Liver (tissue), 9 donors: Measurements from ENCODE around the gene NDNF. TPM values are rescaled to one million over a fixed set of nuclear protein-coding genes. Genes with fewer than 3 reads are reported as not detected.

Source experiments
- DNase-seq: peaks from one replicate; pipeline ENCODE4 v3.0.0-alpha.2; 2017; ENCODE audit warnings: low spot score
- H3K27ac ChIP-seq, 2 donors: one replicate each; pipeline ENCODE4 v1.7.0; 2013; ENCODE audit warnings: inconsistent platforms in 2 of 2, low read length in 2 of 2, control low read depth in 1 of 2, low read depth in 1 of 2, mild to moderate bottlenecking in 1 of 2
- H3K27me3 ChIP-seq, 4 donors: one replicate each; pipeline versions ENCODE4 v1.6.1 to v1.7.0; 2013; ENCODE audit warnings: low read length in 3 of 4, inconsistent platforms in 1 of 4, mild to moderate bottlenecking in 1 of 4, moderate library complexity in 1 of 4; ENCODE audit not compliant: control insufficient read depth in 4 of 4, insufficient read depth in 4 of 4
- H3K36me3 ChIP-seq, 4 donors: one replicate each; pipeline versions ENCODE4 v1.6.1 to v1.7.0; 2013; ENCODE audit warnings: low read length in 3 of 4, mild to moderate bottlenecking in 3 of 4, low read depth in 1 of 4, moderate library complexity in 1 of 4; ENCODE audit not compliant: control insufficient read depth in 4 of 4, insufficient read depth in 3 of 4
- H3K4me1 ChIP-seq, 4 donors: one replicate each; pipeline versions ENCODE4 v1.6.1 to v1.7.0; 2013; ENCODE audit warnings: low read length in 3 of 4, mild to moderate bottlenecking in 3 of 4, moderate library complexity in 1 of 4; ENCODE audit not compliant: control insufficient read depth in 4 of 4, insufficient read depth in 4 of 4
- H3K4me3 ChIP-seq, 3 donors: one replicate each; pipeline versions ENCODE4 v1.6.1 to v1.7.0; 2013; ENCODE audit warnings: low read length in 3 of 3, control low read depth in 1 of 3, low read depth in 1 of 3, mild to moderate bottlenecking in 1 of 3
- H3K9ac ChIP-seq, 2 donors: one replicate each; pipeline ENCODE4 v1.7.0; 2013; ENCODE audit warnings: low read length in 2 of 2, mild to moderate bottlenecking in 2 of 2, moderate library complexity in 2 of 2, control low read depth in 1 of 2, low read depth in 1 of 2
- H3K9me3 ChIP-seq, 4 donors: one replicate each; pipeline versions ENCODE4 v1.6.1 to v1.7.0; 2013; ENCODE audit warnings: low read length in 3 of 4; ENCODE audit not compliant: control insufficient read depth in 4 of 4
- EGR1 ChIP-seq, 2 donors: IDR thresholded peaks; 2 replicates each; pipeline ENCODE4 v1.6.1; 2016 to 2018; ENCODE audit warnings: antibody characterized with exemption in 2 of 2, low read depth in 2 of 2
- FOXA1 ChIP-seq: IDR thresholded peaks from 2 replicates; pipeline ENCODE4 v1.6.1; 2016; ENCODE audit warnings: antibody characterized with exemption
- FOXA2 ChIP-seq: IDR thresholded peaks from 2 replicates; pipeline ENCODE4 v1.6.1; 2016; ENCODE audit warnings: antibody characterized with exemption
- GABPA ChIP-seq, 2 donors: IDR thresholded peaks in 1 of 2; conservative IDR thresholded peaks in 1 of 2; 2 replicates each; pipeline ENCODE4 v1.6.1; 2016; ENCODE audit warnings: antibody characterized with exemption in 2 of 2, mild to moderate bottlenecking in 1 of 2, moderate library complexity in 1 of 2
- HNF4A ChIP-seq, 2 donors: conservative IDR thresholded peaks; 2 replicates each; pipeline ENCODE4 v1.6.1; 2016; ENCODE audit warnings: antibody characterized with exemption in 2 of 2, mild to moderate bottlenecking in 2 of 2
- HNF4G ChIP-seq: IDR thresholded peaks from 2 replicates; pipeline ENCODE4 v1.6.1; 2016; ENCODE audit warnings: antibody characterized with exemption
- JUND ChIP-seq, 2 donors: IDR thresholded peaks; 2 replicates each; pipeline ENCODE4 v1.6.1; 2016; ENCODE audit warnings: antibody characterized with exemption in 2 of 2
- NR2F2 ChIP-seq: IDR thresholded peaks from 2 replicates; pipeline ENCODE4 v1.6.1; 2016; ENCODE audit warnings: antibody characterized with exemption
- RAD21 ChIP-seq, 2 donors: IDR thresholded peaks; 2 replicates each; pipeline ENCODE4 v1.6.1; 2016; ENCODE audit warnings: antibody characterized with exemption in 2 of 2, mild to moderate bottlenecking in 2 of 2
- RXRA ChIP-seq, 2 donors: IDR thresholded peaks; 2 replicates each; pipeline ENCODE4 v1.6.1; 2017 to 2018; ENCODE audit warnings: antibody characterized with exemption in 2 of 2, mild to moderate bottlenecking in 1 of 2
- SP1 ChIP-seq: IDR thresholded peaks from 2 replicates; pipeline ENCODE4 v1.6.1; 2018; ENCODE audit warnings: antibody characterized with exemption, mild to moderate bottlenecking
- TAF1 ChIP-seq: conservative IDR thresholded peaks from 2 replicates; pipeline ENCODE4 v1.6.1; 2016; ENCODE audit warnings: antibody characterized with exemption, mild to moderate bottlenecking
- YY1 ChIP-seq: IDR thresholded peaks from 2 replicates; pipeline ENCODE4 v1.6.1; 2016; ENCODE audit warnings: antibody characterized with exemption, mild to moderate bottlenecking
- ZBTB33 ChIP-seq: IDR thresholded peaks from 2 replicates; pipeline ENCODE4 v1.6.1; 2016; ENCODE audit warnings: antibody characterized with exemption
- WGBS: extraction: QIAGEN DNeasy Blood & Tissue Kit; methylation state at CpG from one replicate; pipeline ENCODE4 v1.1.7; 2013; 5-methylcytosine and 5-hydroxymethylcytosine counted together
- polyA plus RNA-seq, 2 donors: library from polyadenylated mRNA; stranded (reverse) in 1 of 2; unstranded in 1 of 2; fragments of 200-250 nt in 1 of 2; fragments of >200 nt in 1 of 2; fragmentation: Nextera tagmentation in 1 of 2; extraction: Ambion mirVana in 1 of 2; gene quantifications; one replicate each; pipeline versions ENCODE4 v1.2.1 to v1.2.3, GENCODE V29; 2013 to 2015
- total RNA-seq, 2 donors: library from RNA; depleted of rRNA; stranded (reverse); fragments of >200 nt; gene quantifications; one replicate each; pipeline ENCODE4 v1.2.3, GENCODE V29; 2014
- TF ChIP-seq, protein P1 (sequence below): fragments of 150-350 bp; IDR thresholded peaks from 2 replicates; pipeline ENCODE4 v1.5.1; 2017; ENCODE audit warnings: improper control_type of control experiment, low read depth, low read length; ENCODE audit not compliant: missing input control
- TF ChIP-seq, protein P2 (sequence below): IDR thresholded peaks from 2 replicates; pipeline ENCODE4 v1.6.1; 2016; ENCODE audit warnings: antibody characterized with exemption
- TF ChIP-seq, protein P3 (sequence below): IDR thresholded peaks from 2 replicates; pipeline ENCODE4 v1.6.1; 2016; ENCODE audit warnings: antibody characterized with exemption, mild to moderate bottlenecking
- TF ChIP-seq, protein P4 (sequence below): IDR thresholded peaks from 2 replicates; pipeline ENCODE4 v1.6.1; 2016; ENCODE audit warnings: antibody characterized with exemption
- donor health status: healthy.
- donor health status: healthy.
- donor health status: healthy.
- donor health status: healthy.
- donor health status: healthy.

NDNF gene
- total and polyA plus RNA-seq, 4 donors, result 0.05 to 0.37 (median 0.13) TPM

DNA sequence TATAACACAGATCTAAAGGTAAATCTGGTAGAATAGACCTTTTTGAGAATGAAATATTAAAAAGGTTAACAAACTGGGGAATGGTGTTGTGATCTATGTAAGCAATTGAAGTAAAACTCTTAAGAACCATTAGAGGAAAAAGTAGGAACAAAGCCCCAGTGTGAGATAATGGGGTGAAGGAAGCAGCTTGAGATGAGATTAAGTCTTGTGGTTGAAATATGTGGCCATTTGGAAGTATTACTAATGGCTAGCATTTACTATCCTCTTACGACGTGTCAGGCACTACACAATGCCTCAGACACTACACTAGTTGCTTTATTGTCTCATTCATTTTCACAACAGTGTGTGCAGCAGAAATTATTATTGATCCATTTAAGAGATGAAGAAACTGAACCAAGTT lies 25.9 kb upstream of the NDNF start:
- Histone ChIP-seq H3K9me3 (no peaks in the 10 kb centered on the region), H3K4me3 (no peak overlapping the region), H3K27ac (no peak overlapping the region), H3K4me1 (no peaks in the 10 kb centered on the region), H3K36me3 (no peaks in the 10 kb centered on the region), H3K27me3 (no peaks in the 10 kb centered on the region), H3K9ac (no peak overlapping the region)
- WGBS, result 70% methylated on average over 2 of the region's 2 CpGs
- no peak for TF ChIP-seq EGR1 (IDR thresholded peaks at IDR 0.05; ENCODE audit: low read depth in 2 of 2)
- TF ChIP-seq HNF4G, result no peak
- TF ChIP-seq NR2F2, result no peak
- no peak for TF ChIP-seq ZBTB33
- TF ChIP-seq HNF4A (conservative IDR thresholded peaks at IDR 0.05), result no peak
- TF ChIP-seq, protein P1, sequence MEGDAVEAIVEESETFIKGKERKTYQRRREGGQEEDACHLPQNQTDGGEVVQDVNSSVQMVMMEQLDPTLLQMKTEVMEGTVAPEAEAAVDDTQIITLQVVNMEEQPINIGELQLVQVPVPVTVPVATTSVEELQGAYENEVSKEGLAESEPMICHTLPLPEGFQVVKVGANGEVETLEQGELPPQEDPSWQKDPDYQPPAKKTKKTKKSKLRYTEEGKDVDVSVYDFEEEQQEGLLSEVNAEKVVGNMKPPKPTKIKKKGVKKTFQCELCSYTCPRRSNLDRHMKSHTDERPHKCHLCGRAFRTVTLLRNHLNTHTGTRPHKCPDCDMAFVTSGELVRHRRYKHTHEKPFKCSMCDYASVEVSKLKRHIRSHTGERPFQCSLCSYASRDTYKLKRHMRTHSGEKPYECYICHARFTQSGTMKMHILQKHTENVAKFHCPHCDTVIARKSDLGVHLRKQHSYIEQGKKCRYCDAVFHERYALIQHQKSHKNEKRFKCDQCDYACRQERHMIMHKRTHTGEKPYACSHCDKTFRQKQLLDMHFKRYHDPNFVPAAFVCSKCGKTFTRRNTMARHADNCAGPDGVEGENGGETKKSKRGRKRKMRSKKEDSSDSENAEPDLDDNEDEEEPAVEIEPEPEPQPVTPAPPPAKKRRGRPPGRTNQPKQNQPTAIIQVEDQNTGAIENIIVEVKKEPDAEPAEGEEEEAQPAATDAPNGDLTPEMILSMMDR, result no peak
- TF ChIP-seq GABPA (IDR thresholded peaks at IDR 0.05 in 1 of 2, conservative IDR thresholded peaks at IDR 0.05 in 1 of 2), result no peak
- no peak for TF ChIP-seq FOXA2
- no peak for TF ChIP-seq YY1
- TF ChIP-seq TAF1, result no peak
- TF ChIP-seq RXRA (IDR thresholded peaks at IDR 0.05), result no peak
- TF ChIP-seq, protein P2, sequence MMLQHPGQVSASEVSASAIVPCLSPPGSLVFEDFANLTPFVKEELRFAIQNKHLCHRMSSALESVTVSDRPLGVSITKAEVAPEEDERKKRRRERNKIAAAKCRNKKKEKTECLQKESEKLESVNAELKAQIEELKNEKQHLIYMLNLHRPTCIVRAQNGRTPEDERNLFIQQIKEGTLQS, result no peak
- no peak for TF ChIP-seq SP1
- TF ChIP-seq, protein P3, sequence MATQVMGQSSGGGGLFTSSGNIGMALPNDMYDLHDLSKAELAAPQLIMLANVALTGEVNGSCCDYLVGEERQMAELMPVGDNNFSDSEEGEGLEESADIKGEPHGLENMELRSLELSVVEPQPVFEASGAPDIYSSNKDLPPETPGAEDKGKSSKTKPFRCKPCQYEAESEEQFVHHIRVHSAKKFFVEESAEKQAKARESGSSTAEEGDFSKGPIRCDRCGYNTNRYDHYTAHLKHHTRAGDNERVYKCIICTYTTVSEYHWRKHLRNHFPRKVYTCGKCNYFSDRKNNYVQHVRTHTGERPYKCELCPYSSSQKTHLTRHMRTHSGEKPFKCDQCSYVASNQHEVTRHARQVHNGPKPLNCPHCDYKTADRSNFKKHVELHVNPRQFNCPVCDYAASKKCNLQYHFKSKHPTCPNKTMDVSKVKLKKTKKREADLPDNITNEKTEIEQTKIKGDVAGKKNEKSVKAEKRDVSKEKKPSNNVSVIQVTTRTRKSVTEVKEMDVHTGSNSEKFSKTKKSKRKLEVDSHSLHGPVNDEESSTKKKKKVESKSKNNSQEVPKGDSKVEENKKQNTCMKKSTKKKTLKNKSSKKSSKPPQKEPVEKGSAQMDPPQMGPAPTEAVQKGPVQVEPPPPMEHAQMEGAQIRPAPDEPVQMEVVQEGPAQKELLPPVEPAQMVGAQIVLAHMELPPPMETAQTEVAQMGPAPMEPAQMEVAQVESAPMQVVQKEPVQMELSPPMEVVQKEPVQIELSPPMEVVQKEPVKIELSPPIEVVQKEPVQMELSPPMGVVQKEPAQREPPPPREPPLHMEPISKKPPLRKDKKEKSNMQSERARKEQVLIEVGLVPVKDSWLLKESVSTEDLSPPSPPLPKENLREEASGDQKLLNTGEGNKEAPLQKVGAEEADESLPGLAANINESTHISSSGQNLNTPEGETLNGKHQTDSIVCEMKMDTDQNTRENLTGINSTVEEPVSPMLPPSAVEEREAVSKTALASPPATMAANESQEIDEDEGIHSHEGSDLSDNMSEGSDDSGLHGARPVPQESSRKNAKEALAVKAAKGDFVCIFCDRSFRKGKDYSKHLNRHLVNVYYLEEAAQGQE, result no peak
- TF ChIP-seq FOXA1, result no peak
- TF ChIP-seq JUND (IDR thresholded peaks at IDR 0.05), result no peak
- no peak for TF ChIP-seq RAD21 (IDR thresholded peaks at IDR 0.05)
- TF ChIP-seq, protein P4, sequence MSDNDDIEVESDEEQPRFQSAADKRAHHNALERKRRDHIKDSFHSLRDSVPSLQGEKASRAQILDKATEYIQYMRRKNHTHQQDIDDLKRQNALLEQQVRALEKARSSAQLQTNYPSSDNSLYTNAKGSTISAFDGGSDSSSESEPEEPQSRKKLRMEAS, result no peak
- DNase-seq, result no peak
